ENCODE results near the gene BDKRB2. TPM values are rescaled to one million over a fixed set of nuclear protein-coding genes. Genes with fewer than 3 reads are reported as not detected.

The BDKRB2 gene
- total and polyA plus RNA-seq, 2 of the 8 experiments (the other 6 are each of a cell fraction or from before 2014, with no cell fraction given), result 0.13 to 0.21 TPM

DNA sequence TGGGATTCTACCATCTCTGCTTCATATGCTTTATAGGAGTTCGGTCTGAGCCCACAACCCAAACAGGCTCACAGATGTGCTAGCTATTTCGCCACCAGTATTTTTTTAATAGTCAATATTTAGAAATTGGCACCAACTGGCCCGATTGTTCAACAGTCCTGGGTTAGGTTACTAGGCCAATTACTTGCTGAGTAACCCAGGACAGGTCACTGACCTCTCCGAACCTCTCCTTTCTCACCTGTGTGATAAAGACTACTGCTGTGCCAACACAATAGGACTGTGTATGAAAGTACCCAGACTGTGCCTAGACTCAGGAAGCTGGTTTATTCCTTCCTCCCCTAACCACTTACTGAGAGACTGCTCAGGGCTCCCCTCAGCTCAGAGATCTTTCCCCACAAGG, 8.3 kb downstream of the BDKRB2 start:
- no peak overlapping the region for H3K4me2 ChIP-seq (ENCODE audit: insufficient read depth in 1 of 2, low read depth in 2 of 2, low read length in 2 of 2)
- H3K27me3 ChIP-seq (replicated peaks in 1 of 4; ENCODE audit: control insufficient read depth in 3 of 4, extremely low read depth in 1 of 4, insufficient read depth in 3 of 4, low read length in 3 of 4), result no peaks in the 10 kb centered on the region
- H4K91ac ChIP-seq (replicated peaks; ENCODE audit: insufficient read length, low read length), result no peak overlapping the region
- H4K20me1 ChIP-seq (replicated peaks in 1 of 2; ENCODE audit: control insufficient read depth in 1 of 2, insufficient read depth in 2 of 2, low read length in 2 of 2), result peaks cover 0 to 2% of the 10 kb centered on the region in 2 experiments
- CTCF ChIA-PET (ENCODE audit: partially characterized antibody), result interaction anchor here (0.8 to 1.2 kb wide), 2 partner anchors 112 to 114 kb away, joined by 3 to 5 read pairs; no protein-coding TSS in a partner anchor
- H3K79me1 ChIP-seq (ENCODE audit: low read depth, low read length), result no peaks in the 10 kb centered on the region
- H2AK5ac ChIP-seq (ENCODE audit: low read depth, low read length), result no peak overlapping the region
- no peaks in the 10 kb centered on the region for H3K36me3 ChIP-seq (ENCODE audit: control insufficient read depth in 2 of 4, insufficient read depth in 4 of 4, low read length in 3 of 4)
- 96% methylated on average over 4 of the region's 4 CpGs; no CpG with 5 or more reads in 1 of the 2 experiments for WGBS, 2 experiments (ENCODE audit: extremely low coverage in 1 of 2, insufficient coverage in 1 of 2, insufficient read length in 1 of 2, insufficient replicate concordance in 2 of 2, low coverage in 1 of 2, low lambda C conversion rate in 2 of 2, missing lambda C conversion rate in 1 of 2)
- H3K4ac ChIP-seq (replicated peaks; ENCODE audit: insufficient read length, low read depth, low read length), result no peak overlapping the region
- POLR2A ChIA-PET (ENCODE audit: partially characterized antibody), result no interaction called here
- H3K18ac ChIP-seq (ENCODE audit: extremely low read depth, low read length), result no peak overlapping the region
- H2BK12ac ChIP-seq (ENCODE audit: low read depth, low read length), result no peak overlapping the region
- H3K23ac ChIP-seq (ENCODE audit: insufficient read length), result no peak overlapping the region
- H2BK120ac ChIP-seq (replicated peaks; ENCODE audit: low read depth, low read length), result no peak overlapping the region
- H2AFZ ChIP-seq (ENCODE audit: low read length), result no peak overlapping the region
- H3K9ac ChIP-seq (replicated peaks in 1 of 4; ENCODE audit: extremely low read depth in 1 of 4, low read depth in 3 of 4, low read length in 3 of 4), result no peak overlapping the region
- no peak overlapping the region for H2BK5ac ChIP-seq (ENCODE audit: low read depth, low read length)
- no peak for FAIRE-seq
- no peak overlapping the region for H2BK20ac ChIP-seq (ENCODE audit: low read length)
- no peak overlapping the region for H4K5ac ChIP-seq (ENCODE audit: insufficient read length, low read depth, low read length)
- no peak overlapping the region for H3K14ac ChIP-seq (ENCODE audit: insufficient read length)
- no peaks in the 10 kb centered on the region; a peak in 1 of 4 replicates for H3K9me3 ChIP-seq (ENCODE audit: insufficient read depth in 2 of 2, low read depth in 1 of 2, low read length in 1 of 2)
- H4K8ac ChIP-seq (ENCODE audit: extremely low read depth, insufficient read depth, low read length), result no peak overlapping the region
- no peak overlapping the region for H2BK15ac ChIP-seq (ENCODE audit: low read length)
- H3K79me2 ChIP-seq (ENCODE audit: control insufficient read depth in 1 of 2, insufficient read depth in 2 of 2, low read length in 2 of 2), result no peaks in the 10 kb centered on the region
- no peak for DNase-seq (ENCODE audit: low read depth in 1 of 2, low spot score in 2 of 2)
- H3K56ac ChIP-seq (replicated peaks; ENCODE audit: insufficient read length, low read depth, low read length), result no peak overlapping the region
- H3K27ac ChIP-seq (ENCODE audit: low read depth, low read length), result no peak overlapping the region
- H3K23me2 ChIP-seq (ENCODE audit: low read depth, low read length), result no peaks in the 10 kb centered on the region
- H3K4me1 ChIP-seq (replicated peaks in 1 of 4; ENCODE audit: control insufficient read depth in 3 of 4, insufficient read depth in 4 of 4, low read length in 3 of 4), result no peaks in the 10 kb centered on the region
- H3K4me3 ChIP-seq (ENCODE audit: extremely low read depth in 1 of 4, insufficient read depth in 2 of 4, low read depth in 3 of 4, low read length in 4 of 4), result no peak overlapping the region

All from H1 (cell line).